GM18502 (cell line): ENCODE results near the gene DAB2.
"Not testable (repeated sequence)": the region's sequence is repeated elsewhere in the genome, so short reads cannot be mapped to it uniquely, and the experiment has no call there.

Experiments
- ATAC-seq: cut with Tn5 transposase; IDR thresholded peaks from one replicate; pipeline ENCODE4 v1.9.1; 2021; ENCODE audit warnings: mild to moderate bottlenecking; ENCODE audit not compliant: unreplicated experiment, poor library complexity

The DAB2 gene

GRCh38 chr5:39353717-39354399 lies 70.9 kb downstream of the DAB2 start:
- ATAC-seq: no peak

GRCh38 chr5:39352951-39353350 lies 71.8 kb downstream of the DAB2 start:
- no peak for ATAC-seq

GRCh38 chr5:39352170-39352569 lies 72.6 kb downstream of the DAB2 start:
- ATAC-seq: no peak

GRCh38 chr5:39349484-39349883 lies 75.3 kb downstream of the DAB2 start:
- ATAC-seq: no peak

- no peak for ATAC-seq
These were observed 82.3 kb downstream of the DAB2 start for GRCh38 chr5:39342460-39342859.

DNA sequence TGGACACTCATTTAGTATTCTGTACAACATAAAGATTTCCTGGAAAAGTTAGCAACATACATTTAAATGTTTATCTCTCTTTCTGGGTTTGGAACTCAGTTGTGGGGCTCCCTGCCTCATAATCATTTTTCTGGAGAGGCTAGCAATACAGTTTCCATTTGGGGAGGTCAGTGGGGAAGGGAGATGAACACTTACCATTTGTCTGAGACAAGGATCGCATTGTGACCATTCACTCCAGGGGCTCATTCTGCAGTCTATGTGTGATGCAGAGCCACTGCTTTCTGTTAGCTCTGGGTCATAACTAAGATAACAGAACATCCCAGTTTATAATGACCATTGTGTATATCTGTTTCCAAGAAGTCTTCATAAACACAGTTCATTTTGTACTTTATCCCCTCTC lies 82.9 kb downstream of the DAB2 start:
- no peak for ATAC-seq

- ATAC-seq: no peak
These were observed 84.3 kb downstream of the DAB2 start for GRCh38 chr5:39340506-39340905.

DNA sequence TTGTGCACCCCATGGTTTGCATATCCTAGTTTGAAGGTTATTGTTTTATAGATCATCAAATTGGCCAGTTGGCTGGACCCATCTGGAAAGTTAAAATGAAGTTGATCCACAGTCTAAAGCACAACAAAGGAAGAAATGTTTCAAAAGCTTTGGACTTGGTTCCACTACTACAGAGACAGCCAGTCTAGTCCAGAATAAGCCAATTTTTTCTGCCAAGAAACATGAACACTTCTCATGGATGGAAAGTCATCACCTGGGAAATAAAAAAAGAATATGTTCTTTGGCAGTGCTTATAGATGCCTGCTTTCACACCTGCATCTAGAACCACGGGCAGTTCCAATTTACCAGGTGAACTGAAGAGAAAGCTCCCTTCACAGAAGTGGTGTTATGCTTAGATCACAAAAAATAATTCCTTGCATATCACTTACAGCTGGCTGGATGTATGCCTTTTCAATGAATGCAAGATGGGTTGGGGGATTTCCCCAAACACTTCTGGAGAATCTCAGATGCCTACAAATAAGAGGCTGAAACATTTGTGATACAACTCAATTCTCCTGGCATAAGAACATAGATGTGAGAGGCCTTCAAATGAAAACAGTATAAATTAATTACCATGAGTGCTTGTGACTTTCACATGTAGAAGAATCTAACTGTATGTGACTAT lies 87.4 kb downstream of the DAB2 start:
- ATAC-seq: no peak

- ATAC-seq: not testable (repeated sequence)
These were observed 90.5 kb downstream of the DAB2 start for GRCh38 chr5:39334296-39334695.

DNA sequence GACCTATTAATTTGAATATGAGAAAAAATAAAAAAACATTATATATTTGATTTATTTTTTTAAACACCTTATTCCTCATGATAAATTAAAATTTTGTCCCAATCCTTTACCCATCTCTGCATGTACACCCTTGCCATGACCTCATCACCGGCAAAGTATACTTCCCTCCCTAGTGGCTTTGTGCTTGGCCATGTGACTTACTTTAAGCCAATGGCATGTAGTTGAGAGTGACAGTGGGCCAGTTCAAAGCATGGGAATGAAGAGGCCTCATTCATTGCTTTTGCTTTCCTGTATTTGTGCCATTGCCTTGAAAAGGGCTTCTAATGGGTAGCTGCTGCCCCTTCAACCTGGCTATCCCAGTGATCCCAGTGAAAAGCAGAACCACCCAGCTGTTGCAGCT lies 91.7 kb downstream of the DAB2 start:
- no peak for ATAC-seq

- ATAC-seq: no peak
These were observed 92.9 kb downstream of the DAB2 start for GRCh38 chr5:39331861-39332381.

DNA sequence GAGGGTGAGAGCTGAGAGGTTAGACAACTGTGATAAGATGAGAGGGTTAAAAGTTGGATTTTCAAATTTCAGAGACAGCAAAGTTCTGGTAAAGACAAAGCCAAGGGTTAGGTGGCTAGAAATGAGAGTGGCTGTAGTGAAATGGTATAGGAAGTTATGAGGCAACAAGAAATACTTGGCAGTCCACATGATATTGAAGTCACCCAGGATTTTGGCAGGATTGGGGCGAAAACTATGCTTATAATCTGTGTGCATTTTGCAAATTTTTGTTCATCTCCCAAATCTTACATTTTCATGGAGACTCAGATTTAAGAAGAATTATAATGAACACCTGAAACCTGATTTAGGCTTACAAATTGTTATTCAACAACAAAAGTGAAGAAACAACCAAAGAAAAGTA lies 96.0 kb downstream of the DAB2 start:
- no peak for ATAC-seq

DNA sequence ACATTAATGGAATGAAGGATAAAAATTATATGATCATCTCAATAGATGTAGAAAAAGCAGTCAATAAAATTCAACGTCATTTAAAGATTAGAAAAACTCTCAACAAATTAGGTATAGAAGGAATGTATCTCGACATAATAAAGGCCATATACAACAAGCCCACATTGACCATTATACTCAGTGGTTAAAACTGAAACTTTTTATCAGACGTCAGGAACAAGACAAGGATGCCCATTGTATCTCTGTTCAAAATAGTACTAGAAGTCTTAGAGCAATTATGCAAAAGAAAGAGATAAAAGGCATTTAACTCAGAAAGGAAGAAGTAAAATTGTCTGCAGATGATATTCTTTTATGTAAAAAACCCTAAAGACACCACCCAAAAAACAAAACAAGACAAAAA lies 101.2 kb downstream of the DAB2 start:
- no peak for ATAC-seq
